Measurements from ENCODE around the gene GAMT.
"Not testable (repeated sequence)": the region's sequence is repeated elsewhere in the genome, so short reads cannot be mapped to it uniquely, and the experiment has no call there.

Gene GAMT

GRCh38 chr19:1433119-1434039, 32.0 kb upstream of the GAMT start:
- no peak for DNase-seq (ENCODE audit: low spot score)

GRCh38 chr19:1432507-1432887, 31.2 kb upstream of the GAMT start:
- no peak for DNase-seq (ENCODE audit: low spot score)

- no peak for DNase-seq (ENCODE audit: low spot score)
Observed at GRCh38 chr19:1431759-1432506, 30.6 kb upstream of the GAMT start.

GRCh38 chr19:1430246-1430645, 28.9 kb upstream of the GAMT start:
- no peak for DNase-seq (ENCODE audit: low spot score)

- DNase-seq (ENCODE audit: low spot score), result no peak
Observed at GRCh38 chr19:1429750-1430149, 28.4 kb upstream of the GAMT start.

GRCh38 chr19:1428738-1429391, 27.5 kb upstream of the GAMT start:
- DNase-seq (ENCODE audit: low spot score), result no peak

GRCh38 chr19:1427221-1427920, 26.0 kb upstream of the GAMT start:
- no peak for DNase-seq (ENCODE audit: low spot score)

- DNase-seq (ENCODE audit: low spot score), result no peak
Observed at GRCh38 chr19:1426736-1427135, 25.4 kb upstream of the GAMT start.

GRCh38 chr19:1425902-1426301, 24.6 kb upstream of the GAMT start:
- DNase-seq (ENCODE audit: low spot score), result no peak

GRCh38 chr19:1425102-1425837, 23.9 kb upstream of the GAMT start:
- DNase-seq (ENCODE audit: low spot score), result no peak

GRCh38 chr19:1424192-1424955, 23.0 kb upstream of the GAMT start:
- DNase-seq (ENCODE audit: low spot score), result no peak

GRCh38 chr19:1423436-1424191, 22.3 kb upstream of the GAMT start:
- no peak for DNase-seq (ENCODE audit: low spot score)

GRCh38 chr19:1422943-1423342, 21.6 kb upstream of the GAMT start:
- DNase-seq (ENCODE audit: low spot score), result no peak

GRCh38 chr19:1422360-1422759, 21.0 kb upstream of the GAMT start:
- DNase-seq (ENCODE audit: low spot score), result no peak

- no peak for DNase-seq (ENCODE audit: low spot score)
Observed at GRCh38 chr19:1421958-1422305, 20.6 kb upstream of the GAMT start.

- no peak for DNase-seq (ENCODE audit: low spot score)
Observed at GRCh38 chr19:1421218-1421957, 20.0 kb upstream of the GAMT start.

GRCh38 chr19:1420590-1420989, 19.2 kb upstream of the GAMT start:
- DNase-seq (ENCODE audit: low spot score), result no peak

GRCh38 chr19:1420085-1420484, 18.7 kb upstream of the GAMT start:
- DNase-seq (ENCODE audit: low spot score), result not testable (repeated sequence)
